ENCODE data around the gene ZBTB21. TPM values are rescaled to one million over a fixed set of nuclear protein-coding genes. Genes with fewer than 3 reads are reported as not detected.

Gene ZBTB21
- polyA plus RNA-seq, 2 of the 4 experiments (the other 2 are of a cell fraction): 5.4 to 13.1 TPM

GRCh38 chr21:42056996-42057689 is 47.0 kb upstream of the ZBTB21 start:
- H3K4me3 ChIP-seq: no peak overlapping the region
- FAIRE-seq: no peak

GRCh38 chr21:42056468-42056867 is 46.3 kb upstream of the ZBTB21 start:
- TF ChIP-seq POLR2A (IDR thresholded peaks at IDR 0.05; ENCODE audit: low read length): no peak
- no peak for TF ChIP-seq FOSL2 (IDR thresholded peaks at IDR 0.05)
- TF ChIP-seq FOSL2 (CRISPR knock-in tag; IDR thresholded peaks at IDR 0.05): no peak
- TF ChIP-seq MAX (IDR thresholded peaks at IDR 0.05): no peak
- TF ChIP-seq RCOR1 (IDR thresholded peaks at IDR 0.05; ENCODE audit: low read depth, low read length): no peak
- TF ChIP-seq TP53 (CRISPR knock-in tag; IDR thresholded peaks at IDR 0.05): no peak
- TF ChIP-seq HES2 (IDR thresholded peaks at IDR 0.05): no peak
- TF ChIP-seq ESRRA (IDR thresholded peaks at IDR 0.05; ENCODE audit: borderline replicate concordance, low read length): no peak
- no peak for TF ChIP-seq POLR2AphosphoS2 (conservative IDR thresholded peaks at IDR 0.05; ENCODE audit: low read length)
- TF ChIP-seq HOXA7 (CRISPR knock-in tag; IDR thresholded peaks at IDR 0.05): no peak
- TF ChIP-seq REST (IDR thresholded peaks at IDR 0.05): no peak
- no peak for TF ChIP-seq PHF8 (IDR thresholded peaks at IDR 0.05; ENCODE audit: borderline replicate concordance, low read depth)
- TF ChIP-seq SMC3 (IDR thresholded peaks at IDR 0.05): no peak
- TF ChIP-seq FOSB (CRISPR knock-in tag; IDR thresholded peaks at IDR 0.05): no peak
- TF ChIP-seq CBX2 (IDR thresholded peaks at IDR 0.05; ENCODE audit: borderline replicate concordance, low read depth): no peak
- TF ChIP-seq EHMT2 (IDR thresholded peaks at IDR 0.05; ENCODE audit: low read depth): no peak
- no peak for TF ChIP-seq BHLHE40 (IDR thresholded peaks at IDR 0.05; ENCODE audit: low read depth, low read length)
- ChIA-PET CTCF (no interaction called here), POLR2A (no interaction called here)
- Histone ChIP-seq H3K4me2 (no peak overlapping the region), H3K4me3 (no peak overlapping the region), H3K9me3 (no peaks in the 10 kb centered on the region), H3K4me1 (no peaks in the 10 kb centered on the region), H3K27ac (no peak overlapping the region)
- ATAC-seq: no peak
- WGBS (ENCODE audit: missing lambda C conversion rate): 73% methylated on average over 11 of the region's 11 CpGs
- no peak for FAIRE-seq
- no peak for DNase-seq (ENCODE audit: low read depth in 1 of 2, low spot score in 1 of 2)

More at GRCh38 chr21:42056996-42057689, 47.0 kb upstream of the ZBTB21 start:
- CTCF ChIA-PET: no interaction called here
- DNase-seq (ENCODE audit: low read depth in 1 of 2, low spot score in 1 of 2): no peak
- H3K27ac ChIP-seq: no peak overlapping the region
- WGBS (ENCODE audit: missing lambda C conversion rate): 47% methylated on average over 17 of the region's 17 CpGs
- ATAC-seq: no peak
- H3K4me2 ChIP-seq: no peak overlapping the region
- H3K4me1 ChIP-seq: no peaks in the 10 kb centered on the region
- H3K9me3 ChIP-seq: no peaks in the 10 kb centered on the region
- TF ChIP-seq ZC3H11A (IDR thresholded peaks at IDR 0.05): no peak
- TF ChIP-seq BCL3 (IDR thresholded peaks at IDR 0.05): no peak
- no peak for TF ChIP-seq JUN (IDR thresholded peaks at IDR 0.05)
- TF ChIP-seq HMGXB4 (CRISPR knock-in tag; IDR thresholded peaks at IDR 0.05; ENCODE audit: borderline replicate concordance): no peak
- no peak for TF ChIP-seq CHD2 (IDR thresholded peaks at IDR 0.05; ENCODE audit: low read length, partially characterized antibody)
- no peak for TF ChIP-seq PBX3 (IDR thresholded peaks at IDR 0.05)
- TF ChIP-seq MAFK (IDR thresholded peaks at IDR 0.05; ENCODE audit: partially characterized antibody): no peak
- TF ChIP-seq EP300 (IDR thresholded peaks at IDR 0.05): no peak
- no peak for TF ChIP-seq CBX8 (IDR thresholded peaks at IDR 0.05)
- TF ChIP-seq RFX5 (IDR thresholded peaks at IDR 0.05): no peak
- TF ChIP-seq POLR2AphosphoS2 (conservative IDR thresholded peaks at IDR 0.05; ENCODE audit: low read length): no peak
- no peak for TF ChIP-seq SMC3 (IDR thresholded peaks at IDR 0.05)
- TF ChIP-seq RNF2 (IDR thresholded peaks at IDR 0.05; ENCODE audit: borderline replicate concordance, low read depth): no peak
- POLR2A ChIA-PET: no interaction called here

All from A549 (cell line).